PFSK-1 (cell line): ENCODE results near the gene CAMSAP2.

Experiments used
- POLR2AphosphoS5 ChIP-seq: IDR thresholded peaks from 2 replicates; pipeline ENCODE4 v1.6.1; 2012; ENCODE audit warnings: low read depth, mild to moderate bottlenecking, control low read depth, low read length, moderate library complexity
- TAF1 ChIP-seq: IDR thresholded peaks from 2 replicates; pipeline ENCODE4 v1.6.1; 2012; ENCODE audit warnings: low read length, control low read depth, borderline replicate concordance; ENCODE audit not compliant: insufficient read depth

GRCh38 chr1:200899015-200899386 lies 160.3 kb downstream of the CAMSAP2 start:
- TF ChIP-seq POLR2AphosphoS5 (no peak), TAF1 (no peak)
